Gastrocnemius medialis (tissue), 4 donors: ENCODE data around the gene LTB4R2. TPM values are rescaled to one million over a fixed set of nuclear protein-coding genes. Genes with fewer than 3 reads are reported as not detected.

Source experiments
- ATAC-seq, 2 donors: fragments of 150-250 bp; one replicate each; pipeline ENCODE4 v1.9.1; 2016
- DNase-seq, 2 donors: peaks; one replicate each; pipeline ENCODE4 v3.0.0-alpha.2; 2019
- H3K27ac ChIP-seq, 4 donors: fragments of 200-600 bp; sonication (generic); 1 replicate in 1 of 4; 2 replicates in 3 of 4; pipeline ENCODE4 v1.5.1; 2016 to 2018; ENCODE audit warnings: mild to moderate bottlenecking in 2 of 4, moderate library complexity in 1 of 4
- H3K27me3 ChIP-seq, 3 donors: fragments of 200-600 bp; sonication (generic) in 2 of 3; 1 replicate in 1 of 3; 2 replicates in 2 of 3; pipeline versions ENCODE4 v1.5.1 to v1.6.0; 2016 to 2019; ENCODE audit warnings: mild to moderate bottlenecking in 1 of 3, moderate library complexity in 1 of 3
- H3K36me3 ChIP-seq, 2 donors: fragments of 200-600 bp; sonication (generic) in 1 of 2; one replicate each; pipeline ENCODE4 v1.5.1; 2017 to 2018
- H3K4me1 ChIP-seq, 2 donors: fragments of 200-600 bp; sonication (generic) in 1 of 2; one replicate each; pipeline ENCODE4 v1.5.1; 2016 to 2017; ENCODE audit warnings: mild to moderate bottlenecking in 2 of 2
- H3K4me3 ChIP-seq, 4 donors: fragments of 200-600 bp; sonication (generic) in 3 of 4; 1 replicate in 1 of 4; 2 replicates in 3 of 4; pipeline ENCODE4 v1.5.1; 2016 to 2019; ENCODE audit warnings: mild to moderate bottlenecking in 2 of 4
- H3K9me3 ChIP-seq, 3 donors: fragments of 200-600 bp; sonication (generic) in 2 of 3; 1 replicate in 1 of 3; 2 replicates in 2 of 3; pipeline ENCODE4 v1.5.1; 2016 to 2019
- CTCF ChIP-seq, 5 experiments: fragments of 450-650 bp in 3 of 5; fragments of 200-600 bp in 2 of 5; sonication (generic) in 2 of 5; IDR thresholded peaks in 4 of 5; conservative IDR thresholded peaks in 1 of 5; 1 replicate in 4 of 5; 2 replicates in 1 of 5; pipeline ENCODE4 v1.5.1; 2016 to 2019; ENCODE audit warnings: antibody characterized with exemption in 5 of 5, mild to moderate bottlenecking in 3 of 5, moderate library complexity in 3 of 5
- POLR2A ChIP-seq, 2 donors: fragments of 450-650 bp; IDR thresholded peaks; one replicate each; pipeline ENCODE4 v1.6.1; 2017; ENCODE audit warnings: antibody characterized with exemption in 2 of 2, mild to moderate bottlenecking in 2 of 2, moderate library complexity in 2 of 2
- in situ Hi-C, 4 donors: fragments of 200-750 bp; cut with MboI; loops; one replicate each; pipeline versions ENCODE4 v1.15.0 to v1.8.0; 2017; ENCODE audit warnings: low sequenced_read_pairs in 4 of 4
- intact Hi-C: fragments of 100-400 bp; cut with DNase I; formaldehyde crosslinking; loops from one replicate; pipeline ENCODE4 v1.15.1; 2023; ENCODE audit warnings: low total_unique reads
- total RNA-seq, 4 donors: library from RNA; depleted of rRNA; stranded (reverse); fragments of >200 nt; gene quantifications; one replicate each; pipeline versions ENCODE4 v1.1.0 to v1.2.3, GENCODE V29; 2016

Gene LTB4R2
- total RNA-seq, 4 donors from 2014 or later = 0.39 to 3.3 (median 2.0) TPM

DNA sequence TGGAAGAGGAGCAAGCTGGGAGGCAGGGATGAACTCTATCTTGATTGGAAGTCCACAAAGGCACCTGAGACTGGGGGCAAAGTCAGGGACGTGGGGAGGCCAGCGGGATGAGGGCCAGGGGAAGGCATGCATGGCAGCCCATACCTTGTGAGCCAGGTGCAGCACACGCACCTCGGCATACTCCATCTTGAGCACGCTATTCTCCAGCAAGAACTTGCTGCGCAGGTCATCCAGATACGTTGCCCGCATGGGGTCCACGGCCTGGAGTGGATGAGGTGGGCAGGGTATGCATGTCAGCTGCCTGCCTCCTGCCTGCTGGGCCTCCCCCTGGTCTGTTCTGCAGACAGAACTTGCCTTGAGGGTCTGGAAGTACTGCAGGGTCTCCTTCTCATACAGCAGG lies 42.4 kb upstream of the LTB4R2 start:
- Histone ChIP-seq H3K9me3 (no peaks in the 10 kb centered on the region), H3K27ac (no peak overlapping the region), H3K27me3 (no peaks in the 10 kb centered on the region), H3K4me1 (peaks cover 4% of the 10 kb centered on the region in 2 donors), H3K36me3 (peaks cover 0 to 42% of the 10 kb centered on the region in 2 donors), H3K4me3 (no peak overlapping the region)
- TF ChIP-seq POLR2A (IDR thresholded peaks at IDR 0.05) (no peak), CTCF (IDR thresholded peaks at IDR 0.05 in 4 of 5, conservative IDR thresholded peaks at IDR 0.05 in 1 of 5) (no peak)
- in situ Hi-C loops (no loop called here), intact Hi-C loops (no loop called here)
- ATAC-seq (no peak), DNase-seq (no peak)

DNA sequence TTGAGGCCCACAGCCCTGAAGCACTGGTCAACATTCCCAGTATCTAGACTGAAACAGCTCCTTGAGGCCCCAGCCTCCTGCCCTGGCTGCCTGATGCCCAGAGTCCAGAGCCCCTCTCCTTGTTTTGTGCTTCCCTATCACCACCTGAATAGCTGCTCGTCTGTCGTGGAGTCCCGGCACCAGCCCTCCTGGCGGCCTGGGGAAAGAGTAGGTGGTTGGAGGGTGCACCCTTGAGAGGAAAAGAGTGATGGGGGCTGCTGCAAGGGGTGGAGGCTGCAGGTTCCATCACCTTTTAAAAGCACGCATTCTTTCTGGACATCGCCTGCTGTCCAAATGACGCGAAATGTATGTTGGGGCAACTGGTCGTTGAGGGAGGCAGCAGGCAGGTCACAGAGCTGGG lies 41.7 kb upstream of the LTB4R2 start:
- in situ Hi-C loops (no loop called here), intact Hi-C loops (no loop called here)
- ATAC-seq = no peak
- peaks cover 4% of the 10 kb centered on the region in 2 donors for H3K4me1 ChIP-seq
- no peaks in the 10 kb centered on the region for H3K9me3 ChIP-seq
- peaks cover 0 to 42% of the 10 kb centered on the region in 2 donors for H3K36me3 ChIP-seq
- no peak overlapping the region for H3K4me3 ChIP-seq
- no peak for DNase-seq
- no peaks in the 10 kb centered on the region for H3K27me3 ChIP-seq
- TF ChIP-seq CTCF (IDR thresholded peaks at IDR 0.05 in 4 of 5, conservative IDR thresholded peaks at IDR 0.05 in 1 of 5) (no peak), POLR2A (IDR thresholded peaks at IDR 0.05) (no peak)
- H3K27ac ChIP-seq = no peak overlapping the region

GRCh38 chr14:24269368-24269767 lies 40.6 kb upstream of the LTB4R2 start:
- DNase-seq (no peak), ATAC-seq (no peak)
- H3K27me3 ChIP-seq = no peaks in the 10 kb centered on the region
- in situ Hi-C loops = no loop called here
- H3K27ac ChIP-seq = no peak overlapping the region
- H3K4me1 ChIP-seq = peaks cover 4 to 6% of the 10 kb centered on the region in 2 donors
- intact Hi-C loops = no loop called here
- H3K4me3 ChIP-seq = no peak overlapping the region
- H3K9me3 ChIP-seq = no peaks in the 10 kb centered on the region
- TF ChIP-seq POLR2A (IDR thresholded peaks at IDR 0.05) = no peak
- TF ChIP-seq CTCF (IDR thresholded peaks at IDR 0.05 in 4 of 5, conservative IDR thresholded peaks at IDR 0.05 in 1 of 5) = no peak
- peaks cover 0 to 42% of the 10 kb centered on the region in 2 donors for H3K36me3 ChIP-seq

DNA sequence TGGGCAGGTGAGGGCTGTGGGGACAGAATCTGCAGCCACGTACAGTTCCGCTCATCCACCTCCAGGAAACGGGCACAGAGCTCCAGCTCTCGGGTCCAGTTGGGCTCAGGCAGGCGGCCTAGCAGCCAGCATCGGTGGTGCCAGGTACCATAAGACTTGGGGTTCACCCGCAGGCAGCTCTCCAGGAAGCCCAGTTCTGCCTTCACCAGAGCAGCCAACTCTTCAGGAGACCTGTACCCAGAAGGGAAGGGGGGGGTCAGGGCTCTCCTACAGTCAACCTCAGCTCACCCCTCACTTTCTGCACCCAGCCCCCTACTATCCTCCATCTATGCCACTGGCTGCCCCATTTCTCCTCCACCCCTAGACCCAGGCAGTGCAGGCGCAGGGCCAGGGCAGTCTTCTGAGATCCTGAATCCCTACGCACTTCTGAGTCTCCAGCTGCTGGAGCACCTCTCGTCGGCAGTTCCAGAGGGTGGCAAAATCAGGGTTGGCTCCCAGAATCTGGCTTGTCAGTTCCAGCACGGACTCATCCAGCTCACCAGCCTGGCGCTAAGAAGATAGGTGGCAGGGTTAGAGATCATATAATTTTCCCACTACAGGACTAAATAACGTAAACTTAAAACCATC lies 39.9 kb upstream of the LTB4R2 start:
- DNase-seq (no peak), ATAC-seq (no peak)
- Histone ChIP-seq H3K9me3 (no peaks in the 10 kb centered on the region), H3K4me3 (no peak overlapping the region), H3K36me3 (peaks cover 0 to 42% of the 10 kb centered on the region in 2 donors), H3K27ac (no peak overlapping the region), H3K27me3 (no peaks in the 10 kb centered on the region), H3K4me1 (peaks cover 4 to 6% of the 10 kb centered on the region in 2 donors)
- in situ Hi-C loops (no loop called here), intact Hi-C loops (no loop called here)
- TF ChIP-seq CTCF (IDR thresholded peaks at IDR 0.05 in 4 of 5, conservative IDR thresholded peaks at IDR 0.05 in 1 of 5) (no peak), POLR2A (IDR thresholded peaks at IDR 0.05) (no peak)
